Measurements from ENCODE around the gene TTC22.

DNA sequence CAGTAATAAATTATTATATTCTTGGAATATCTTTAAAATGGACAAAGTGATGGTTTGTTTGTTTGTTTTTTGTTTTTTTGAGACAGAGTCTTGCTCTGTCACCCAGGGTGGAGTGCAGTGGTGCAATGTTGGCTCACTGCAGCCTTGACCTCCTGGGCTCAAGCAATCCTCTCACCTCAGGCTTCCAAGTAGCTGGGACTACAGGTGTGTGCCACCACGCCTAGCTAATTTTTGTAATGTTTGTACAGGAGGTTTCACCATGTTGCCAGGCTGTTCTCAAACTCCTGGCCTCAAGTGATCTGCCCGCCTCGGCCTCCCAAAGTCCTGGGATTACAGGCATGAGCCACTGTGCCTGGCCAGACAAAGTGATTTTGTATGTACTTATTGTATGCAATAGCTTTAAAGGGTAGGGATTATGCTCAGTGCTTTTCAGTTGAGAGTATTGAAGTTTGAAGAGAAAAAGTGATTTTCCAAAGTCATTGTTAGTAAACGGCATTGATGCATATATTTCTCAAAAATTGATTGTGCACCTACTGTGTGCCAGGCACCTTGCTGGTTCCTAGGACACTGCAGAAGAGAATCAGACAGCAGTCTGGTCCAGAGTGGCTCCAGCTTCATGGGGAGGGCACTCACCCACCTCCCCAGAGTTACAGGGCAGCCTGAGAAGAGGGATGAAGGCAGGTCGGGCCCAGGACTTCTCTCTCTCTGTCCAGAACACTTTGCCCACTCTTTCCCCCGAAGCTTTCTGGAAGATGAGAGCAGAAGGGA is 34.2 kb upstream of the TTC22 start:
- TF ChIP-seq GATA2 (IDR thresholded peaks at IDR 0.05; ENCODE audit: low read depth, low read length): no peak
- no peak for TF ChIP-seq GATA3 (IDR thresholded peaks at IDR 0.05; ENCODE audit: low read depth, low read length)
